GM19395 (cell line): ENCODE data around the gene CRY1.
"Not testable (repeated sequence)": the region's sequence is repeated elsewhere in the genome, so short reads cannot be mapped to it uniquely, and the experiment has no call there.

ENCODE experiments used
- ATAC-seq: cut with Tn5 transposase; IDR thresholded peaks from one replicate; pipeline ENCODE4 v1.9.1; 2021; ENCODE audit warnings: mild to moderate bottlenecking, moderate library complexity; ENCODE audit not compliant: unreplicated experiment

CRY1 gene

DNA sequence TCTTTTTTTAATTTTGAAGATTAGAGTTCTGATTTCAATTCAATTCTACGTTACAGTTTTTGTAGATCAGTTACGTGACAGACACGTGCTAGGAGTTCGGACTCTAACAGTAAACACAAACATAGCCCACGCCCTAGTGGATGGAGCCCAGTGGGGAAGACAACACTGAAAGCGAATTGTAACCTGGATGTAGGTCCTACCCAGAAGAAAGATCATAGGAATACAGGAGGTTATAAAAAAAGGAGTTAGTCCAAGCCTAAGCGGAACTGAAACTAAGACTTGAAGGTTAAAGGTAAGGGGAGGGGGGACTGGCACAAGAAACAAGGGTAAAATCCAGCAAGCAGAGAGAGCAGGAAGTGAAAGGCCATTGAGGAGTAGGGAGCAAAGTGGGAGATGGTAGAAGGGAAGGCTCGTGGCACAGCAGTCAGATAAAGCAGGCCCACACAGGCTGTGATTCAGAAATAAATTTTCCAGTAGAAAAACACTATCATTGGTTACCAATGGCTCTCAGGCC lies 15.7 kb upstream of the CRY1 start:
- no peak for ATAC-seq

- not testable (repeated sequence) for ATAC-seq
Observed at GRCh38 chr12:107108366-107108765, 15.0 kb upstream of the CRY1 start.

DNA sequence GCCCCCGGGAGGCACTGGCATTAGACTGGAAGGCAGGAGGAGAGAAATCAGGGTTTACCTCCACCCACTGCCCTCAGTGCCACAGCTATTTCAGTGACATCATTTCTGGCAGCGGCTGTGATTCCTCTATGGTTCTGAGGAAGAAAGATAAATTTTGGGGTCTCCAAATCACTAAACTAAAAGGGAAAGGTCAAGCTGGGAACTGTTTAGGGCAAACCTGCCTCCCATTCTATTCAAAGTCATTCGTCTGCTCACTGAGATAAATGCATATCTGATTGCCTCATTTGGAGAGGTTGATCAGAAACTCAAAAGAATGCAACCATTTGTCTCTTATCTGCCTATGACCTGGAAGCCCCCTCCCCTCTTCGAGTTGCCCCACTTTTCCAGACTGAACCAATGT lies 14.0 kb upstream of the CRY1 start:
- ATAC-seq: no peak

DNA sequence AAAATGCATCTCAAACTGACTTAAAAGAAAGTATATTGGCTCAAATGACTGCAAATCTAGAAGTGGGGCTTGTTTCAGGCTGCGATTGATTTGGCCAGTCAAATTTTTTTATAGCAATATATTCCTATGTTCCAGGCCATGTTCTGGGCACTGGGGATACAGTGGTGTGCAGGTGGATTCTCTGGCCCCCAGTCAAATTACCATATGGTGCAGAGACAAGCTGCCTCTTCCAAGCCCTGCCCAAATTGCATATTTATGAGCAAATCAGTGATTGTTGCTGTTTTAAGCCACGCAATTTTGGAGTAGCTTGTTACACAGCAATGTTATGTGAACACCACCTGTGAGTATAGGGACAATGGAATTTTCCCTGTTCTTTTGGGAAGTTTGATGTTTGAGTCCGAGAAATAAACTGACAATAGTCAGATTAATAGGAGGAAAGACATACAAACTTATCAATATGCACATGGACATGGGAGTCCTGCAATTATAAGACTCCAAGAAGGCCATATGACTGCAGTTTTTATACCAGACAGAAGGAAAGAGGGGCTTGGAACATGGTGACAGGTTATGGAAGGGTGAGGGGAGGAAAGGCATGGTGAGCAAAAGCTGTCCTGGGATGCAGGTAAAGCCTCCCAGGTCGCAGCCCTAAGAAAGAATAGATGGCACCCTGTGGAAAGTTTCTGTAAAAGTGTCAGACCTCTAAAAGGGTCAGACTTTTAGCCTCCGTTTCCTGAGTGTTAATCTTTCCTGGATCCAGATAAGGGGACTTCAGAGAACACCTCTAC lies 13.1 kb upstream of the CRY1 start:
- ATAC-seq: no peak

DNA sequence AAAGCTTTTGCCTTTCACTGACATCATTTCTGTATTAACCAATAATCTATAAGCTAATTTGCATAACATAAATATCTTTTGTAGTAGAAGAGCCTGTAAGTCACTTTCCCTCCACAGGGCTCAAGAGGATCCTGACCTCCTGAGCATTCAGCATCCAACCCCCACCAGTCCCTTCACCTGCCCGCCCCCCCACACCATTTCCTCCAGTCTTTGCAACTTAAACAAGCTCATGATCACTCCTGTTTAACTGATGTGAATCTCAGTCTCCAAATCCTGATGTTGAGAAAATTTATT lies 12.0 kb upstream of the CRY1 start:
- no peak for ATAC-seq

DNA sequence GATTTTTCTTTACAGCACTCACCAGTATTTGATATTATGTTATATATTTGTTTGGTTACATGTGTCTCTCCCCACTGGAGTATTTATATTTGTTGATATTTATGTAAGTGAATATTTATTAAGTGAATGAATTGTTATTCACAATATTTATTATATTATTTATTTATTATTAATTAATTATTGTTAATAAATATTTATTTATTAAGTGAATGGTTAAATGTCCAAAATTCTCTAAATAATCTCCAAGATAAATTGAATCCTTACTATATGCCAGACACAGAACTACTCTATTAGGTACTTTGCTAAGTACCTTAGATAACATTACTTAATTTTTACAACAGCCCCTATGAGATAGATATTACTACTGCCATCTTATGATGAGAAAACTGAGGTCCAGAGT lies 10.2 kb upstream of the CRY1 start:
- no peak for ATAC-seq

DNA sequence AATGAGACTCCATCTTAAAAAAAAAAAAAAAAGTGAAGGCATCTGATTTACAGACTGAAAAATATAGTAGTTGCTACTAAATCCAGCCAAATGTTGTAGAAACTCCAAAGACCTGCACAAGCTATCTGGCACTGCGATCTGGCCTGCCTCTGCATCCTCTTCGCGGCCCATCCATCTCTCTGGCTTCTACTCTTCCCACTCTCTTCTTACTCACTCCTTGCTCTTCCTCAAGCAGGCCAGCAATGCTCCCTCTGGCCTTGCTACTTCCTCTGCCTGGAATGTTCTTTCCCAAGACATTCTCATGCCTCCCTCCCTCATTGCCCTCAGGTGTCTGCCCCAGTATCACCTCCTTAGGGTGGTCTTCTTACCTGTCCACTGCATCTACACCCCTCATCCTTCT lies 9.7 kb upstream of the CRY1 start:
- no peak for ATAC-seq

GRCh38 chr12:107102294-107102693 lies 8.9 kb upstream of the CRY1 start:
- ATAC-seq: no peak

- no peak for ATAC-seq
Observed at GRCh38 chr12:107101651-107102050, 8.3 kb upstream of the CRY1 start.

GRCh38 chr12:107099917-107100316 lies 6.6 kb upstream of the CRY1 start:
- no peak for ATAC-seq

- no peak for ATAC-seq
Observed at GRCh38 chr12:107096571-107096970, 3.2 kb upstream of the CRY1 start.

- no peak for ATAC-seq
Observed at GRCh38 chr12:107094183-107094448, 767 bp upstream of the CRY1 start.

- ATAC-seq: peak; percentile 45
Observed at GRCh38 chr12:107092669-107093416, 506 bp downstream of the CRY1 start.

- no peak for ATAC-seq
Observed at GRCh38 chr12:107091989-107092641, 1.2 kb downstream of the CRY1 start.

- ATAC-seq: no peak
Observed at GRCh38 chr12:107091381-107091780, 2.0 kb downstream of the CRY1 start.

- no peak for ATAC-seq
Observed at GRCh38 chr12:107090711-107091110, 2.6 kb downstream of the CRY1 start.

DNA sequence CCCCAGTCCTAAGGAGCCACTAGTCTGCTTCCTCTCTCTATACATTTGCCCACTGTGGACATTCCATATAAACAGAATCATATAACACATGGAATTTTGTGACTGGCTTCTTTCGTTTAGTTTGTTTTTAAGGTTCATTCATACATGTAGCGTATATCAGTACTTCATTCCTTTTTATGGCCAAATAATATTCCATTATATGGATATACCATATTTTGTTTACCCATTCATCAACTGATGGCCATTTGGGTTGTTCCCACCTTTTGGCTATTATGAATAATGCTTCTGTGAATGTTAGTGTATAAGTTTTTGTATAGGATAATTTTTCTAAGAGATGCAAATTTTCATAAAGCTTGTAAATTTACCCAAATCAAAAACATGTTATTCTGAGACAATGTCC lies 4.4 kb downstream of the CRY1 start:
- no peak for ATAC-seq

DNA sequence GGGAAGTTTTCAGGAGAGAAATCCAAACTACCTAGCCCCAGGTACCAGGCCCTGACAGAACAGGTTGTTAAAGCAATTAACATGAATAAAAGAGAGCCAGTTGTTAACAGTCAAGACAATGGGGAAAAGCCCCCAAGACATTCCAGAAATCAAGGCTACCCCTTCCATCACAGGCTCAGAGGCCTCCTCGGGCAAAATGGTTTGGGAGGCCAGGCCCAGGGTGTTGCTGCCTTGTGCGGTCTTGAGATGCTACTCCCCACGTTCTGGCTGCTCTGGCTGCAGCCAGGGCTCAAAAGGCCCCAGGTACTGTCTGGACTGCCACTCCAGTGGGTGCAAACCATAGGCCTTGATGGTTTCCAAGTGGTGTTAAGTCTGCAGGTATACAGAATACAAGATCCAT lies 7.0 kb downstream of the CRY1 start:
- ATAC-seq: no peak

- ATAC-seq: no peak
Observed at GRCh38 chr12:107081778-107082177, 11.6 kb downstream of the CRY1 start.

DNA sequence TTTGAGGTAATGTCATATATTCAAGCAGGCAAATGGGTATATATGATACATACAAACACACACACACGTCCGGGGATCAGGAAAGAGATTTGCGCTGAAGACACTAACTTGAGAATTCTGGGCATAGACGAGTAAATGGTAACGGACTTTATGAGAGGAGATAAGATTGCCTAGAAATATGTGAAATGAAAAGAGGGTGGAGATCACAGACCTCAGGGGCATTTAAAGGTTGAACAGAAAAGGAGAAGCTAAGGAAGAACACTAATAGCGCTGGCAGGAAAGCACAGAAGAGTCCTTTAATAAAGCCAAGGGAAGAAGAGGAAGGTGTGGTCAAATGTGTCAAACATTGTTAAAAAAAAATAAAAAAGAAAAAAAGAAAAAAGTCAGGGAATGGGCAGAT lies 13.1 kb downstream of the CRY1 start:
- ATAC-seq: no peak

DNA sequence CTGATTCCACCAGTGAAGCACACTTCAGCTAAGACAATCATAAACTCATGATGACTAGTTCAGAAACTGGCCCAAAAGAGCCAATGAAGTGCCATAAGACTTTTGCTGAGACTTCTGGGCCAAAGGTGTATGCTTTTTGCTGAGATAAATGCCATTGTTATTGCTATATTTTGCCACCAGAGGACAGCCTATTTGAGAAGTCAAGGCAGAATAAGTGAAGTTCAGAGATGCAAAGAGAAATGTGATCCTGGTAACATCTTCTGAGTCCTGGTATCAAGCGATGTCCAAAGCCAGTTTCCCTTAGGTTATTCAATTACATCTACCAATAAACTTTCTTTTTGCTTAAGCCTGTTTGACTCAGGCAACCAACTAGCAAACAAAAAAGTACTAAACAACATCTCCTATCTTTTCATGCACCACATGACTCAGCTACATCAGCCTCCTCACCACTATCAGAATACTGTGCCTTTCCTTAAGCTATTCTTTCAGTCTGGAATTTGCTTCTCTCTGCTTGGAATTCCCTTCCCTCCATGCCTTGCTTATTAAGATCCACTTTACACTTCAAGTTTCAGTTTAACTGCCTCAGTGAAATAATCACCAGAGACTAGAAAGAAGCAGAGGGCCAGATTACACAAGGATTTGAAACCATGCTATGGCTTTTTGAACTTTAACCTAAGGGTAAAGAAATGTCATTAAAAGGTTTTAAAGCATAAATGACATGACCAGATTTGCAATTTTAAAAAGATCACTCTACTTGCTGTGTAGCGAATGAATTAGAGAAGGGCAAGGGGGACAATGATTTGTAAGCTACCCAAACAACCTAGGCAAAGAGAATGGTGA lies 14.0 kb downstream of the CRY1 start:
- no peak for ATAC-seq
